GM10266 (cell line): ENCODE measurements around the gene COL24A1.

Source experiments
- DNase-seq: peaks from one replicate; pipeline ENCODE4 v3.0.0; 2012; ENCODE audit errors: extremely low spot score
- CTCF ChIP-seq: IDR thresholded peaks from 2 replicates; pipeline ENCODE4 v1.5.1; 2012; ENCODE audit warnings: mild to moderate bottlenecking, low read depth; ENCODE audit not compliant: control insufficient read depth, insufficient read depth; ENCODE audit errors: missing control alignments

COL24A1 gene

GRCh38 chr1:85697895-85698294, 458.7 kb downstream of the COL24A1 start:
- DNase-seq = no peak
- TF ChIP-seq CTCF = no peak

GRCh38 chr1:85692730-85693314, 463.8 kb downstream of the COL24A1 start:
- peak; percentile 33 for TF ChIP-seq CTCF
- DNase-seq = no peak

GRCh38 chr1:85689775-85690404, 466.7 kb downstream of the COL24A1 start:
- no peak for DNase-seq
- TF ChIP-seq CTCF = no peak

- no peak for DNase-seq
- no peak for TF ChIP-seq CTCF
Observed at GRCh38 chr1:85683292-85684025, 473.1 kb downstream of the COL24A1 start.

GRCh38 chr1:85681087-85681486, 475.5 kb downstream of the COL24A1 start:
- no peak for TF ChIP-seq CTCF
- DNase-seq = no peak
